Urinary bladder (tissue), 4 donors: ENCODE measurements around the gene ILKAP. TPM values are rescaled to one million over a fixed set of nuclear protein-coding genes. Genes with fewer than 3 reads are reported as not detected.

Experiments used
- DNase-seq: peaks from one replicate; pipeline ENCODE4 v3.0.0-alpha.2; 2015; ENCODE audit errors: extremely low spot score
- H3K27ac ChIP-seq: one replicate; pipeline ENCODE4 v1.5.1; 2013; ENCODE audit warnings: low read depth, mild to moderate bottlenecking, moderate library complexity
- H3K36me3 ChIP-seq: one replicate; pipeline ENCODE4 v1.6.1; 2013; ENCODE audit warnings: mild to moderate bottlenecking, moderate library complexity; ENCODE audit not compliant: insufficient read depth
- H3K4me1 ChIP-seq: one replicate; pipeline ENCODE4 v1.6.1; 2013; ENCODE audit warnings: mild to moderate bottlenecking, moderate library complexity; ENCODE audit not compliant: insufficient read depth
- H3K4me3 ChIP-seq: one replicate; pipeline ENCODE4 v1.5.1; 2013; ENCODE audit warnings: low read depth, low read length
- WGBS: extraction: QIAGEN DNeasy Blood & Tissue Kit; methylation state at CpG from one replicate; pipeline ENCODE4 v1.1.7; 2013; 5-methylcytosine and 5-hydroxymethylcytosine counted together
- polyA plus RNA-seq: library from polyadenylated mRNA; stranded (reverse); fragments of 200-250 nt; gene quantifications from one replicate; pipeline ENCODE4 v1.2.3, GENCODE V29; 2013
- total RNA-seq: library from RNA; depleted of rRNA; stranded (reverse); fragments of >200 nt; gene quantifications from one replicate; pipeline ENCODE4 v1.2.3, GENCODE V29; 2014
- donor health status: healthy with polysubstance abuse.
- donor health status: healthy.

ILKAP gene
- total and polyA plus RNA-seq, 2 donors = 32.0 to 41.6 TPM

- no peak for DNase-seq
- no peak overlapping the region for H3K4me3 ChIP-seq
- 93% methylated on average over 19 of the region's 19 CpGs for WGBS
- H3K36me3 ChIP-seq = no peaks in the 10 kb centered on the region
- no peaks in the 10 kb centered on the region for H3K4me1 ChIP-seq
- H3K27ac ChIP-seq = no peak overlapping the region
Observed at GRCh38 chr2:238124488-238125126, 78.9 kb downstream of the ILKAP start.

- H3K27ac ChIP-seq = no peak overlapping the region
- H3K4me3 ChIP-seq = no peak overlapping the region
- no peaks in the 10 kb centered on the region for H3K4me1 ChIP-seq
- no peaks in the 10 kb centered on the region for H3K36me3 ChIP-seq
- DNase-seq = no peak
- 73% methylated on average over 14 of the region's 14 CpGs for WGBS
Observed at GRCh38 chr2:238123991-238124470, 79.5 kb downstream of the ILKAP start.

- Histone ChIP-seq H3K36me3 (no peaks in the 10 kb centered on the region), H3K4me1 (no peaks in the 10 kb centered on the region), H3K27ac (no peak overlapping the region), H3K4me3 (no peak overlapping the region)
- no peak for DNase-seq
- 82% methylated on average over 22 of the region's 22 CpGs for WGBS
Observed at GRCh38 chr2:238123218-238123971, 80.1 kb downstream of the ILKAP start.

GRCh38 chr2:238122287-238123217 is 80.9 kb downstream of the ILKAP start:
- no peaks in the 10 kb centered on the region for H3K4me1 ChIP-seq
- DNase-seq = no peak
- H3K4me3 ChIP-seq = no peak overlapping the region
- H3K27ac ChIP-seq = no peak overlapping the region
- WGBS = 85% methylated on average over 29 of the region's 29 CpGs
- H3K36me3 ChIP-seq = no peaks in the 10 kb centered on the region

GRCh38 chr2:238121511-238122286 is 81.8 kb downstream of the ILKAP start:
- WGBS = 90% methylated on average over 27 of the region's 27 CpGs
- DNase-seq = no peak
- Histone ChIP-seq H3K27ac (no peak overlapping the region), H3K4me1 (no peaks in the 10 kb centered on the region), H3K36me3 (no peaks in the 10 kb centered on the region), H3K4me3 (no peak overlapping the region)

GRCh38 chr2:238120463-238121298 is 82.8 kb downstream of the ILKAP start:
- H3K27ac ChIP-seq = no peak overlapping the region
- H3K4me3 ChIP-seq = no peak overlapping the region
- no peaks in the 10 kb centered on the region for H3K4me1 ChIP-seq
- H3K36me3 ChIP-seq = no peaks in the 10 kb centered on the region
- WGBS = 37% methylated on average over 30 of the region's 30 CpGs
- DNase-seq = no peak

Other genes starting within 250 kb of the ILKAP start
- gene UBE2F, start 236.7 kb downstream of the ILKAP start, total RNA-seq = 25.9 TPM
- gene UBE2F, start 236.7 kb downstream of the ILKAP start, polyA plus RNA-seq = 38.3 TPM
- 15.1 TPM for gene SCLY, start 142.7 kb downstream of the ILKAP start, total RNA-seq
- gene SCLY, start 142.7 kb downstream of the ILKAP start, polyA plus RNA-seq = 13.6 TPM
- 3.5 TPM for gene ESPNL, start 103.4 kb downstream of the ILKAP start, total RNA-seq
- 0.23 TPM for gene ESPNL, start 103.4 kb downstream of the ILKAP start, polyA plus RNA-seq
- gene KLHL30, start 65.0 kb downstream of the ILKAP start, total RNA-seq = 1.8 TPM
- gene KLHL30, start 65.0 kb downstream of the ILKAP start, polyA plus RNA-seq = 0.95 TPM
- gene ERFE, start 44.7 kb downstream of the ILKAP start, total RNA-seq = 0.79 TPM
- gene ERFE, start 44.7 kb downstream of the ILKAP start, polyA plus RNA-seq = 0.53 TPM
- gene HES6, start 36.3 kb upstream of the ILKAP start, total RNA-seq = 3.0 TPM
- 6.5 TPM for gene HES6, start 36.3 kb upstream of the ILKAP start, polyA plus RNA-seq
- 7.5 TPM for gene PER2, start 84.9 kb upstream of the ILKAP start, total RNA-seq
- gene PER2, start 84.9 kb upstream of the ILKAP start, polyA plus RNA-seq = 8.8 TPM
- gene TRAF3IP1, start 116.8 kb upstream of the ILKAP start, total RNA-seq = 9.6 TPM
- gene TRAF3IP1, start 116.8 kb upstream of the ILKAP start, polyA plus RNA-seq = 13.6 TPM
- gene ASB1, start 223.2 kb upstream of the ILKAP start, total RNA-seq = 17.1 TPM
- 24.7 TPM for gene ASB1, start 223.2 kb upstream of the ILKAP start, polyA plus RNA-seq